GM13977 (cell line): ENCODE measurements around the gene LPP.
"Not testable (repeated sequence)": the region's sequence is repeated elsewhere in the genome, so short reads cannot be mapped to it uniquely, and the experiment has no call there.

ENCODE experiments used
- DNase-seq: peaks from one replicate; pipeline ENCODE4 v3.0.0; 2012; ENCODE audit warnings: low spot score
- CTCF ChIP-seq: IDR thresholded peaks from 2 replicates; pipeline ENCODE4 v1.5.1; 2012; ENCODE audit warnings: mild to moderate bottlenecking, control low read depth; ENCODE audit not compliant: insufficient read depth; ENCODE audit errors: extremely low read depth, missing control alignments
- in situ Hi-C: fragments of 300-500 bp; cut with MboI; formaldehyde crosslinking; loops from one replicate; pipeline ENCODE4 v1.12.0; 2022; ENCODE audit warnings: low sequenced_read_pairs, low pct_unique_long_range_greater_than_20kb, mixed read lengths, inconsistent platforms; ENCODE audit not compliant: unreplicated experiment

Gene LPP

GRCh38 chr3:188627652-188628051 is 473.7 kb downstream of the LPP start:
- no peak for DNase-seq
- in situ Hi-C loops, result no loop called here
- TF ChIP-seq CTCF, result no peak

- in situ Hi-C loops, result no loop called here
- DNase-seq, result no peak
- TF ChIP-seq CTCF, result no peak
Measured at GRCh38 chr3:188631291-188632010, 477.5 kb downstream of the LPP start.

- in situ Hi-C loops, result no loop called here
- no peak for DNase-seq
Measured at GRCh38 chr3:188633206-188633605, 479.2 kb downstream of the LPP start.

GRCh38 chr3:188634285-188634684 is 480.3 kb downstream of the LPP start:
- DNase-seq, result no peak
- in situ Hi-C loops, result no loop called here
- no peak for TF ChIP-seq CTCF

More at GRCh38 chr3:188633206-188633605, 479.2 kb downstream of the LPP start:
- TF ChIP-seq CTCF, result no peak

- in situ Hi-C loops, result no loop called here
Measured at GRCh38 chr3:188635258-188636042, 481.5 kb downstream of the LPP start.

GRCh38 chr3:188636292-188636691 is 482.3 kb downstream of the LPP start:
- in situ Hi-C loops, DNase-seq: not testable (repeated sequence)

More at GRCh38 chr3:188635258-188636042, 481.5 kb downstream of the LPP start:
- TF ChIP-seq CTCF, result no peak
- DNase-seq, result no peak

GRCh38 chr3:188641076-188641475 is 487.1 kb downstream of the LPP start:
- in situ Hi-C loops, result no loop called here
- no peak for TF ChIP-seq CTCF
- no peak for DNase-seq
